K562 (cell line): ENCODE measurements around the gene FILIP1. TPM values are rescaled to one million over a fixed set of nuclear protein-coding genes. Genes with fewer than 3 reads are reported as not detected.

Source experiments
- ATAC-seq: fragments of 200-7000 bp; cut with Tn5 transposase; 3 replicates; pipeline ENCODE4 v1.9.1; 2020; ENCODE audit warnings: moderate library complexity
- BruUV-seq: library from RNA; stranded (reverse); fragments of 400-500 nt; replicated peaks from 2 replicates; lab custom pipeline; 2021; lab: Mats Ljungman, UMichigan
- CTCF ChIA-PET: fragments of 300-600 bp; formaldehyde crosslinking; extraction: SDS; loops from one replicate; lab custom pipeline; 2021; ENCODE audit warnings: low intra/inter-chr PET ratio; lab: Yijun Ruan, JAX
- POLR2A ChIA-PET: fragments of 300-600, 350-650 bp; sonication (Branson Sonifier 250); formaldehyde crosslinking; extraction: SDS; loops from one replicate; lab custom pipeline; 2021; ENCODE audit warnings: antibody characterized with exemption, inconsistent platforms; lab: Yijun Ruan, JAX
- DNase-seq, 4 experiments: peaks; one replicate each; pipeline versions ENCODE4 v3.0.0 to v3.0.0-alpha.2; 2011 to 2018; ENCODE audit warnings: low spot score in 3 of 4, mixed read lengths in 3 of 4; ENCODE audit errors: extremely low read depth in 1 of 4
- FAIRE-seq: peaks from 2 replicates; lab custom pipeline; 2011; peaks lifted over from hg19 to GRCh38; lab: Jason Lieb, UNC
- H2AFZ ChIP-seq: 2 replicates; pipeline ENCODE4 v1.6.0; 2011; ENCODE audit warnings: low read depth, low read length, control low read depth, inconsistent platforms
- H3K27ac ChIP-seq: fragments of 200-600 bp; 3 replicates; pipeline ENCODE4 v1.8.0; 2011; ENCODE audit warnings: low read depth, mild to moderate bottlenecking, control low read depth, inconsistent platforms, low read length, moderate library complexity, mixed read lengths; ENCODE audit errors: extremely low read depth
- H3K27me3 ChIP-seq, 2 experiments: fragments of 300-600 bp in 1 of 2; 2 replicates in 1 of 2; 3 replicates in 1 of 2; pipeline versions ENCODE4 v1.6.0 to v1.8.0; 2011; ENCODE audit warnings: inconsistent platforms in 2 of 2, low read length in 2 of 2, mild to moderate bottlenecking in 1 of 2, mixed read lengths in 1 of 2, moderate library complexity in 1 of 2; ENCODE audit not compliant: control insufficient read depth in 2 of 2, insufficient read depth in 2 of 2
- H3K36me3 ChIP-seq: fragments of 300-600 bp; 3 replicates; pipeline ENCODE4 v1.8.0; 2011; ENCODE audit warnings: mild to moderate bottlenecking, low read length, inconsistent platforms; ENCODE audit not compliant: control insufficient read depth, insufficient read depth
- H3K4me1 ChIP-seq, 2 experiments: fragments of 200-600 bp in 1 of 2; replicated peaks in 1 of 2; 2 replicates in 1 of 2; 3 replicates in 1 of 2; pipeline versions ENCODE4 v1.5.1 to v1.8.0; 2011; ENCODE audit warnings: inconsistent platforms in 2 of 2, low read length in 2 of 2, mild to moderate bottlenecking in 1 of 2, mixed read lengths in 1 of 2, moderate library complexity in 1 of 2; ENCODE audit not compliant: control insufficient read depth in 2 of 2, insufficient read depth in 2 of 2
- H3K4me2 ChIP-seq: 2 replicates; pipeline ENCODE4 v1.6.1; 2011; ENCODE audit warnings: low read length, control low read depth, inconsistent platforms, mixed read lengths; ENCODE audit not compliant: insufficient read depth
- H3K4me3 ChIP-seq: fragments of 200-600 bp; sonication (generic), shearing (Covaris generic); 2 replicates; pipeline ENCODE4 v1.5.1; 2016; ENCODE audit warnings: control low read depth, inconsistent platforms
- H3K79me2 ChIP-seq: fragments of 200-600 bp; 3 replicates; pipeline ENCODE4 v1.8.0; 2011; ENCODE audit warnings: low read length, inconsistent platforms; ENCODE audit not compliant: control insufficient read depth, insufficient read depth
- H3K9ac ChIP-seq, 2 experiments: 2 replicates each; pipeline versions ENCODE4 v1.6.0 to v1.6.1; 2011; ENCODE audit warnings: low read depth in 2 of 2, low read length in 2 of 2, control low read depth in 1 of 2, inconsistent platforms in 1 of 2, mild to moderate bottlenecking in 1 of 2, mixed read lengths in 1 of 2; ENCODE audit not compliant: insufficient read depth in 1 of 2
- H3K9me1 ChIP-seq: one replicate; pipeline ENCODE4 v1.6.0; 2011; ENCODE audit warnings: inconsistent platforms, mild to moderate bottlenecking, low read length, moderate library complexity; ENCODE audit not compliant: control insufficient read depth, insufficient read depth
- H3K9me3 ChIP-seq: replicated peaks from 2 replicates; pipeline ENCODE4 v1.5.1; 2011; ENCODE audit warnings: low read depth, low read length, inconsistent platforms; ENCODE audit not compliant: control insufficient read depth, insufficient read depth
- H4K20me1 ChIP-seq: replicated peaks from 2 replicates; pipeline ENCODE4 v1.6.1; 2011; ENCODE audit warnings: low read length, inconsistent platforms, mixed read lengths; ENCODE audit not compliant: control insufficient read depth, insufficient read depth
- HMG20B ChIP-seq: fragments of 250-450 bp; sonication (Bioruptor Pico); IDR thresholded peaks from 2 replicates; pipeline ENCODE4 v1.5.0; 2021; ENCODE audit warnings: mild to moderate bottlenecking
- IFI16 ChIP-seq: fragments of 250-450 bp; sonication (Bioruptor Pico); IDR thresholded peaks from 2 replicates; pipeline ENCODE4 v2.1.2; 2022; ENCODE audit warnings: mild to moderate bottlenecking, inconsistent platforms
- KDM1A ChIP-seq, 2 experiments: fragments of 450-650 bp; IDR thresholded peaks; 2 replicates each; pipeline ENCODE4 v1.6.1; 2016; ENCODE audit warnings: mild to moderate bottlenecking in 2 of 2
- MCM2 ChIP-seq: fragments of 450-650 bp; IDR thresholded peaks from 2 replicates; pipeline ENCODE4 v1.6.1; 2017; ENCODE audit warnings: low read depth, mild to moderate bottlenecking
- REST ChIP-seq, 2 experiments: fragments of 450-650 bp; formaldehyde crosslinking in 1 of 2; IDR thresholded peaks; 2 replicates each; pipeline versions ENCODE4 v1.4.0 to v1.6.1; 2014 to 2020; ENCODE audit warnings: mild to moderate bottlenecking in 2 of 2, borderline replicate concordance in 1 of 2, low read depth in 1 of 2
- SMAD4 ChIP-seq: fragments of 250-450 bp; sonication (Bioruptor Pico); conservative IDR thresholded peaks from 2 replicates; pipeline ENCODE4 v1.8.0; 2021; ENCODE audit warnings: inconsistent platforms, mild to moderate bottlenecking, moderate library complexity
- SMARCA4 ChIP-seq: fragments of 450-650 bp; IDR thresholded peaks from 2 replicates; pipeline ENCODE4 v1.6.1; 2016
- STAT5B ChIP-seq: fragments of 250-450 bp; sonication (Bioruptor Pico); IDR thresholded peaks from 2 replicates; pipeline ENCODE4 v1.8.0; 2021; ENCODE audit warnings: mild to moderate bottlenecking, inconsistent platforms
- TCF7 ChIP-seq: sonication (generic); IDR thresholded peaks from 2 replicates; pipeline ENCODE4 v1.6.1; 2016; ENCODE audit warnings: antibody characterized with exemption, borderline replicate concordance
- ZBTB12 ChIP-seq: fragments of 250-450 bp; sonication (Bioruptor Pico); IDR thresholded peaks from 2 replicates; pipeline ENCODE4 v1.4.0; 2020
- ZNF347 ChIP-seq: fragments of 450-650 bp; formaldehyde crosslinking; IDR thresholded peaks from 2 replicates; pipeline ENCODE4 v1.4.0; 2020; ENCODE audit warnings: low read depth, mild to moderate bottlenecking, moderate library complexity
- WGBS: fragments of 100-300 bp; shearing (Covaris generic); methylation state at CpG from one replicate; pipeline ENCODE4 v1.1.6; 2016; ENCODE audit warnings: low coverage, mixed read lengths; ENCODE audit not compliant: insufficient coverage; ENCODE audit errors: missing lambda C conversion rate; 5-methylcytosine and 5-hydroxymethylcytosine counted together
- in situ Hi-C: fragments of 300-500 bp; cut with MboI; formaldehyde crosslinking; loops from 4 replicates; pipeline ENCODE4 v1.15.0; 2018; ENCODE audit warnings: inconsistent platforms, mixed read lengths
- intact Hi-C: fragments of 100-400 bp; cut with micrococcal nuclease; formaldehyde crosslinking; loops from 2 replicates; pipeline ENCODE4 v1.14.2; 2022
- polyA plus RNA-seq, 8 experiments: library from polyadenylated mRNA; depleted of rRNA in 4 of 8; stranded (reverse) in 5 of 8; unstranded in 3 of 8; fragments of >200 nt; fragmentation: Nextera tagmentation in 2 of 8; fragmentation: Illumina TruSeq in 1 of 8; extraction: Ambion mirVana in 2 of 8; extraction: Trizol in 1 of 8; gene quantifications; 2 replicates each; pipeline versions ENCODE4 v1.2.1 to v1.2.3, GENCODE V29; 2011 to 2014; ENCODE audit warnings: inconsistent platforms in 1 of 8, missing spikeins in 1 of 8
- total RNA-seq, 7 experiments: library from RNA; depleted of rRNA in 6 of 7; stranded (reverse); fragments of >200 nt in 6 of 7; fragmentation: Illumina TruSeq in 2 of 7; extraction: Trizol in 2 of 7; gene quantifications; 2 replicates each; pipeline versions ENCODE4 v1.2.1 to v1.2.3, GENCODE V29; 2011 to 2021; ENCODE audit warnings: low replicate concordance in 1 of 7
- TF ChIP-seq, protein P1 (sequence below), 2 experiments: fragments of 450-650 bp; IDR thresholded peaks; 2 replicates each; pipeline ENCODE4 v1.6.1; 2016

The FILIP1 gene
- total and polyA plus RNA-seq, 9 of the 15 experiments (the other 6 are each of a cell fraction or from before 2014, with no cell fraction given) = 0.03 to 0.25 (median 0.10) TPM; not detected in 1

DNA sequence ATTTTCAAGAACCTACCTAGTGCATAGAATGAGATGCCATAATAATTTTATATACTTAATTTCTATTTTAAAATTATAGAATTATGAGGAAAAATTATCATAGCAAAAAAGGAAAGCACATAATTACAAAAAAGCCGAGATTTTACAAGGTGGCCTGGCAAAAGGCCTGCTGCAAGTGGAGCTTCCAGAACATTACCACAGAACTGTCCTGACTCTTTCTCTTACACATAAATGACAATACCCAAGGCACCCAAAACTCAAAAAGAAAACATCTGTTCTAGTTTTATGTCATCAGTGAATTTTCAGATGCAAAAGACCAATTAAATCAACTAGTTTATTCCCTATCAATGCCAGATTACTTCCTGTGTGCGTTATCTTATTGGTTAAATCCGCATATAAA, 74.2 kb downstream of the FILIP1 start:
- Histone ChIP-seq H3K27me3 (0 out of 5 replicates have a peak, but pooled peaks cover 0 to 2% of the 10 kb centered on the region in 2 experiments), H3K9me1 (no peaks in the 10 kb centered on the region), H2AFZ (no peak overlapping the region), H3K9ac (no peak overlapping the region), H3K27ac (no peak overlapping the region), H3K4me2 (no peak overlapping the region), H3K9me3 (no peaks in the 10 kb centered on the region), H3K79me2 (no peaks in the 10 kb centered on the region), H3K4me3 (no peak overlapping the region), H3K4me1 (no peaks in the 10 kb centered on the region), H3K36me3 (no peaks in the 10 kb centered on the region), H4K20me1 (no peaks in the 10 kb centered on the region)
- no peak for FAIRE-seq
- ATAC-seq = no peak
- in situ Hi-C loops (no loop called here), intact Hi-C loops (no loop called here)
- ChIA-PET CTCF (no interaction called here), POLR2A (no interaction called here)
- DNase-seq = no peak
- BruUV-seq = no TSS peak
- TF ChIP-seq, protein P1, sequence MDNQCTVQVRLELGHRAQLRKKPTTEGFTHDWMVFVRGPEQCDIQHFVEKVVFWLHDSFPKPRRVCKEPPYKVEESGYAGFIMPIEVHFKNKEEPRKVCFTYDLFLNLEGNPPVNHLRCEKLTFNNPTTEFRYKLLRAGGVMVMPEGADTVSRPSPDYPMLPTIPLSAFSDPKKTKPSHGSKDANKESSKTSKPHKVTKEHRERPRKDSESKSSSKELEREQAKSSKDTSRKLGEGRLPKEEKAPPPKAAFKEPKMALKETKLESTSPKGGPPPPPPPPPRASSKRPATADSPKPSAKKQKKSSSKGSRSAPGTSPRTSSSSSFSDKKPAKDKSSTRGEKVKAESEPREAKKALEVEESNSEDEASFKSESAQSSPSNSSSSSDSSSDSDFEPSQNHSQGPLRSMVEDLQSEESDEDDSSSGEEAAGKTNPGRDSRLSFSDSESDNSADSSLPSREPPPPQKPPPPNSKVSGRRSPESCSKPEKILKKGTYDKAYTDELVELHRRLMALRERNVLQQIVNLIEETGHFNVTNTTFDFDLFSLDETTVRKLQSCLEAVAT (IDR thresholded peaks at IDR 0.05) = no peak
- TF ChIP-seq REST (IDR thresholded peaks at IDR 0.05; ENCODE audit: borderline replicate concordance) = no peak
- no peak for TF ChIP-seq REST (CRISPR knock-in tag; IDR thresholded peaks at IDR 0.05; ENCODE audit: low read depth)
- no peak for TF ChIP-seq ZBTB12 (CRISPR knock-in tag)
- no peak for TF ChIP-seq SMARCA4
- no peak for TF ChIP-seq ZNF347 (CRISPR knock-in tag)
- TF ChIP-seq IFI16 (CRISPR knock-in tag) = no peak
- no peak for TF ChIP-seq HMG20B (CRISPR knock-in tag)
- TF ChIP-seq SMAD4 (CRISPR knock-in tag) = no peak
- no peak for TF ChIP-seq TCF7
- TF ChIP-seq MCM2 = no peak
- TF ChIP-seq KDM1A (IDR thresholded peaks at IDR 0.05) = no peak
- TF ChIP-seq STAT5B (CRISPR knock-in tag) = no peak
- 0% methylated on average over 3 of the region's 3 CpGs for WGBS
